Calu3 (cell line): ENCODE measurements around the gene IGSF3. TPM values are rescaled to one million over a fixed set of nuclear protein-coding genes. Genes with fewer than 3 reads are reported as not detected.

ENCODE experiments used
- BruUV-seq: library from RNA; stranded (reverse); fragments of 400-500 nt; replicated peaks from 2 replicates; lab custom pipeline; 2021; lab: Mats Ljungman, UMichigan
- CTCF ChIA-PET: fragments of 300-600 bp; sonication (Branson Sonifier 250); formaldehyde crosslinking; loops from one replicate; lab custom pipeline; 2022; ENCODE audit warnings: antibody characterized with exemption; lab: Charles Lee
- DNase-seq: peaks from one replicate; pipeline ENCODE4 v3.0.0; 2022
- H3K27ac Mint-ChIP-seq: one replicate; pipeline ENCODE4 v1.8.0; 2022; ENCODE audit warnings: mixed read lengths; ENCODE audit not compliant: unreplicated experiment
- H3K27me3 Mint-ChIP-seq: one replicate; pipeline ENCODE4 v1.8.0; 2022; ENCODE audit warnings: mixed read lengths; ENCODE audit not compliant: unreplicated experiment
- H3K36me3 Mint-ChIP-seq: one replicate; pipeline ENCODE4 v1.8.0; 2022; ENCODE audit warnings: mild to moderate bottlenecking, moderate library complexity, mixed read lengths; ENCODE audit not compliant: insufficient read depth, unreplicated experiment
- H3K4me1 Mint-ChIP-seq: one replicate; pipeline ENCODE4 v1.8.0; 2022; ENCODE audit warnings: mild to moderate bottlenecking, low read depth, mixed read lengths; ENCODE audit not compliant: unreplicated experiment
- H3K4me3 Mint-ChIP-seq: one replicate; pipeline ENCODE4 v1.8.0; 2022; ENCODE audit warnings: mild to moderate bottlenecking, low read depth, moderate library complexity, mixed read lengths; ENCODE audit not compliant: unreplicated experiment
- H3K9me3 Mint-ChIP-seq: one replicate; pipeline ENCODE4 v1.8.0; 2022; ENCODE audit warnings: low read depth, mixed read lengths; ENCODE audit not compliant: unreplicated experiment
- CTCF ChIP-seq: fragments of 200-600 bp; IDR thresholded peaks from one replicate; pipeline ENCODE4 v1.8.0; 2022; ENCODE audit warnings: antibody characterized with exemption; ENCODE audit not compliant: unreplicated experiment
- intact Hi-C: fragments of 100-400 bp; cut with micrococcal nuclease; formaldehyde crosslinking; loops from one replicate; pipeline ENCODE4 v1.10.0; 2022; ENCODE audit not compliant: unreplicated experiment
- total RNA-seq: library from RNA; stranded (reverse); gene quantifications from 2 replicates; pipeline ENCODE4 v1.2.3, GENCODE V29; 2022

IGSF3 gene
- total RNA-seq, 1 experiment from 2014 or later = 15.3 TPM

GRCh38 chr1:116681343-116681899 is 13.9 kb upstream of the IGSF3 start:
- Mint-ChIP-seq H3K4me3 (no peak overlapping the region), H3K4me1 (no peaks in the 10 kb centered on the region), H3K27ac (no peak overlapping the region), H3K27me3 (peaks cover 27% of the 10 kb centered on the region), H3K36me3 (no peaks in the 10 kb centered on the region), H3K9me3 (no peaks in the 10 kb centered on the region)
- DNase-seq = no peak
- CTCF ChIA-PET = no interaction called here
- no peak for TF ChIP-seq CTCF
- BruUV-seq = no TSS peak
- intact Hi-C loops = no loop called here

- TF ChIP-seq CTCF = no peak
- H3K27me3 Mint-ChIP-seq = peaks cover 27% of the 10 kb centered on the region
- H3K4me3 Mint-ChIP-seq = no peak overlapping the region
- intact Hi-C loops = no loop called here
- H3K27ac Mint-ChIP-seq = no peak overlapping the region
- CTCF ChIA-PET = no interaction called here
- BruUV-seq = no TSS peak
- H3K36me3 Mint-ChIP-seq = no peaks in the 10 kb centered on the region
- no peaks in the 10 kb centered on the region for H3K4me1 Mint-ChIP-seq
- no peaks in the 10 kb centered on the region for H3K9me3 Mint-ChIP-seq
- no peak for DNase-seq
Measured at GRCh38 chr1:116680752-116681151, 13.2 kb upstream of the IGSF3 start.

- CTCF ChIA-PET = no interaction called here
- BruUV-seq = no TSS peak
- Mint-ChIP-seq H3K4me3 (no peak overlapping the region), H3K27ac (no peak overlapping the region), H3K27me3 (peaks cover 27% of the 10 kb centered on the region), H3K9me3 (no peaks in the 10 kb centered on the region), H3K4me1 (no peaks in the 10 kb centered on the region), H3K36me3 (no peaks in the 10 kb centered on the region)
- TF ChIP-seq CTCF = no peak
- DNase-seq = no peak
- intact Hi-C loops = no loop called here
Measured at GRCh38 chr1:116679828-116680628, 12.5 kb upstream of the IGSF3 start.

- Mint-ChIP-seq H3K27me3 (peaks cover 27% of the 10 kb centered on the region), H3K36me3 (no peaks in the 10 kb centered on the region), H3K9me3 (no peaks in the 10 kb centered on the region), H3K4me3 (no peak overlapping the region), H3K27ac (no peak overlapping the region), H3K4me1 (no peaks in the 10 kb centered on the region)
- TF ChIP-seq CTCF = no peak
- CTCF ChIA-PET = no interaction called here
- DNase-seq = no peak
- BruUV-seq = no TSS peak
- intact Hi-C loops = no loop called here
Measured at GRCh38 chr1:116679091-116679827, 11.7 kb upstream of the IGSF3 start.
